ENCODE results near the gene KCNJ4. TPM values are rescaled to one million over a fixed set of nuclear protein-coding genes. Genes with fewer than 3 reads are reported as not detected.

The KCNJ4 gene
- polyA plus RNA-seq, 2 of the 4 experiments (the other 2 are of a cell fraction) = 0.12 TPM; not detected in 1

GRCh38 chr22:38497869-38498268, 42.9 kb upstream of the KCNJ4 start:
- no peak for DNase-seq (ENCODE audit: low read depth in 1 of 2, low spot score in 1 of 2)
- FAIRE-seq = no peak
- H3K27ac ChIP-seq = no peak overlapping the region
- no peak for ATAC-seq
- CTCF ChIA-PET = interaction anchor here (1.7 kb wide), 1 partner anchor 8 kb away, joined by 4 read pairs; no protein-coding TSS in a partner anchor
- WGBS (ENCODE audit: missing lambda C conversion rate) = 88% methylated on average over 3 of the region's 3 CpGs
- no peak for TF ChIP-seq REST (IDR thresholded peaks at IDR 0.05)
- TF ChIP-seq KDM1A (IDR thresholded peaks at IDR 0.05; ENCODE audit: low read depth) = no peak
- TF ChIP-seq HES2 (IDR thresholded peaks at IDR 0.05) = no peak
- TF ChIP-seq MAZ (IDR thresholded peaks at IDR 0.05; ENCODE audit: borderline replicate concordance, low read depth, low read length) = no peak
- no peak for TF ChIP-seq TP53 (CRISPR knock-in tag; IDR thresholded peaks at IDR 0.05)
- no peak for TF ChIP-seq ZSCAN20 (CRISPR knock-in tag; IDR thresholded peaks at IDR 0.05)
- TF ChIP-seq NFE2L2 (conservative IDR thresholded peaks at IDR 0.05; ENCODE audit: low read length) = no peak
- no peak for TF ChIP-seq HOXB13 (CRISPR knock-in tag; IDR thresholded peaks at IDR 0.05; ENCODE audit: low read depth)
- TF ChIP-seq FOSL2 (IDR thresholded peaks at IDR 0.05) = no peak
- no peak for TF ChIP-seq FOSL2 (CRISPR knock-in tag; IDR thresholded peaks at IDR 0.05)
- no peak for TF ChIP-seq HEYL (CRISPR knock-in tag; IDR thresholded peaks at IDR 0.05)
- no peak for TF ChIP-seq FOXS1 (CRISPR knock-in tag; IDR thresholded peaks at IDR 0.05)
- TF ChIP-seq EHF (CRISPR knock-in tag; IDR thresholded peaks at IDR 0.05) = no peak
- H3K9me3 ChIP-seq = no peaks in the 10 kb centered on the region
- no peak overlapping the region for H3K4me3 ChIP-seq
- H3K4me1 ChIP-seq = peaks cover 17% of the 10 kb centered on the region; the same call in 2 of the 3 replicates
- no peak overlapping the region for H3K4me2 ChIP-seq
- POLR2A ChIA-PET = no interaction called here

GRCh38 chr22:38494939-38495338, 39.9 kb upstream of the KCNJ4 start:
- DNase-seq (ENCODE audit: low read depth in 1 of 2, low spot score in 1 of 2) = no peak
- ChIA-PET POLR2A (no interaction called here), CTCF (interaction anchor here (1.3 kb wide), 1 partner anchor 82 kb away, joined by 3 read pairs; no protein-coding TSS in a partner anchor)

DNA sequence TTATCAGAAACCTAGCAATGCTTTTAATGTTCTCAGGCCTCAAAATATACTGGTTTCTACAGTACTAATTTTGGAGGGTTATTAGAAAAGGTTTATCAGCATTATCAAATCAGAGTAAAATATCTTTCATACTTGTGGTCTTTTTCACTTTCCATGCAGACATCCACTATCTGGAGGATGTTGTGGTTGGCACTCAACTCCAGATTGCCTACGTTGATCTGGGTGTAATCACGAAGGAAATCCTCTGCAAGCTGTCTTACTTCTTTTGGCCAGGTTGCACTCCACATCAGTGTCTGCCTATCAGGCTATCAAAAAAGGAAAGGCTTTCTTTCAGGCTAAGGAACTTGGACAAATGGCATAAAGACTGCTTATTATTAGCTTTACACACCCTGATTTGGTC, 39.5 kb upstream of the KCNJ4 start:
- ChIA-PET POLR2A (no interaction called here), CTCF (no interaction called here)
- H3K4me3 ChIP-seq = no peak overlapping the region
- no peak for DNase-seq (ENCODE audit: low read depth in 1 of 2, low spot score in 1 of 2)
- 91% methylated on average over 2 of the region's 2 CpGs for WGBS (ENCODE audit: missing lambda C conversion rate)
- ATAC-seq = no peak
- no peak for FAIRE-seq
- no peak overlapping the region for H3K4me2 ChIP-seq
- peaks cover 35% of the 10 kb centered on the region for H3K4me1 ChIP-seq
- H3K9me3 ChIP-seq = no peaks in the 10 kb centered on the region
- TF ChIP-seq, protein P1, sequence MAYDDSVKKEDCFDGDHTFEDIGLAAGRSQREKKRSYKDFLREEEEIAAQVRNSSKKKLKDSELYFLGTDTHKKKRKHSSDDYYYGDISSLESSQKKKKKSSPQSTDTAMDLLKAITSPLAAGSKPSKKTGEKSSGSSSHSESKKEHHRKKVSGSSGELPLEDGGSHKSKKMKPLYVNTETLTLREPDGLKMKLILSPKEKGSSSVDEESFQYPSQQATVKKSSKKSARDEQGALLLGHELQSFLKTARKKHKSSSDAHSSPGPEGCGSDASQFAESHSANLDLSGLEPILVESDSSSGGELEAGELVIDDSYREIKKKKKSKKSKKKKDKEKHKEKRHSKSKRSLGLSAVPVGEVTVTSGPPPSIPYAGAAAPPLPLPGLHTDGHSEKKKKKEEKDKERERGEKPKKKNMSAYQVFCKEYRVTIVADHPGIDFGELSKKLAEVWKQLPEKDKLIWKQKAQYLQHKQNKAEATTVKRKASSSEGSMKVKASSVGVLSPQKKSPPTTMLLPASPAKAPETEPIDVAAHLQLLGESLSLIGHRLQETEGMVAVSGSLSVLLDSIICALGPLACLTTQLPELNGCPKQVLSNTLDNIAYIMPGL (CRISPR knock-in tag; IDR thresholded peaks at IDR 0.05; ENCODE audit: borderline replicate concordance) = no peak
- TF ChIP-seq JUNB (IDR thresholded peaks at IDR 0.05) (no peak), HOXB5 (CRISPR knock-in tag; IDR thresholded peaks at IDR 0.05) (no peak), PBX3 (IDR thresholded peaks at IDR 0.05) (no peak), CHD2 (IDR thresholded peaks at IDR 0.05; ENCODE audit: low read length, partially characterized antibody) (no peak), GATA3 (IDR thresholded peaks at IDR 0.05; ENCODE audit: borderline replicate concordance) (no peak), HOXB13 (CRISPR knock-in tag; IDR thresholded peaks at IDR 0.05; ENCODE audit: low read depth) (no peak), FOXS1 (CRISPR knock-in tag; IDR thresholded peaks at IDR 0.05) (no peak), RNF2 (IDR thresholded peaks at IDR 0.05; ENCODE audit: borderline replicate concordance, low read depth) (no peak), HES2 (IDR thresholded peaks at IDR 0.05) (no peak), ZC3H11A (IDR thresholded peaks at IDR 0.05) (no peak), NFE2L2 (conservative IDR thresholded peaks at IDR 0.05; ENCODE audit: low read length) (no peak)
- TF ChIP-seq, protein P2, sequence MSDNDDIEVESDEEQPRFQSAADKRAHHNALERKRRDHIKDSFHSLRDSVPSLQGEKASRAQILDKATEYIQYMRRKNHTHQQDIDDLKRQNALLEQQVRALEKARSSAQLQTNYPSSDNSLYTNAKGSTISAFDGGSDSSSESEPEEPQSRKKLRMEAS (IDR thresholded peaks at IDR 0.05) = no peak
- H3K27ac ChIP-seq = no peak overlapping the region

More at GRCh38 chr22:38494939-38495338, 39.9 kb upstream of the KCNJ4 start:
- TF ChIP-seq MAFK (IDR thresholded peaks at IDR 0.05; ENCODE audit: partially characterized antibody) = no peak
- no peak for TF ChIP-seq HOXB5 (CRISPR knock-in tag; IDR thresholded peaks at IDR 0.05)
- TF ChIP-seq JUNB (IDR thresholded peaks at IDR 0.05) = no peak
- TF ChIP-seq ZNF302 (CRISPR knock-in tag; IDR thresholded peaks at IDR 0.05) = no peak
- TF ChIP-seq MYC (IDR thresholded peaks at IDR 0.05; ENCODE audit: borderline replicate concordance, low read length) = no peak
- no peak for TF ChIP-seq RARB (CRISPR knock-in tag; IDR thresholded peaks at IDR 0.05)
- no peaks in the 10 kb centered on the region for H3K9me3 ChIP-seq
- H3K4me2 ChIP-seq = no peak overlapping the region
- H3K27ac ChIP-seq = no peak overlapping the region
- peaks cover 35% of the 10 kb centered on the region for H3K4me1 ChIP-seq
- 94% methylated on average over 12 of the region's 12 CpGs for WGBS (ENCODE audit: missing lambda C conversion rate)
- no peak overlapping the region for H3K4me3 ChIP-seq
- FAIRE-seq (no peak), ATAC-seq (peak in 1 of 2 experiments; percentile 50; a peak in 1 of 6 replicates)

All from A549 (cell line).